Measurements from ENCODE around the gene SLC6A17.

The SLC6A17 gene

DNA sequence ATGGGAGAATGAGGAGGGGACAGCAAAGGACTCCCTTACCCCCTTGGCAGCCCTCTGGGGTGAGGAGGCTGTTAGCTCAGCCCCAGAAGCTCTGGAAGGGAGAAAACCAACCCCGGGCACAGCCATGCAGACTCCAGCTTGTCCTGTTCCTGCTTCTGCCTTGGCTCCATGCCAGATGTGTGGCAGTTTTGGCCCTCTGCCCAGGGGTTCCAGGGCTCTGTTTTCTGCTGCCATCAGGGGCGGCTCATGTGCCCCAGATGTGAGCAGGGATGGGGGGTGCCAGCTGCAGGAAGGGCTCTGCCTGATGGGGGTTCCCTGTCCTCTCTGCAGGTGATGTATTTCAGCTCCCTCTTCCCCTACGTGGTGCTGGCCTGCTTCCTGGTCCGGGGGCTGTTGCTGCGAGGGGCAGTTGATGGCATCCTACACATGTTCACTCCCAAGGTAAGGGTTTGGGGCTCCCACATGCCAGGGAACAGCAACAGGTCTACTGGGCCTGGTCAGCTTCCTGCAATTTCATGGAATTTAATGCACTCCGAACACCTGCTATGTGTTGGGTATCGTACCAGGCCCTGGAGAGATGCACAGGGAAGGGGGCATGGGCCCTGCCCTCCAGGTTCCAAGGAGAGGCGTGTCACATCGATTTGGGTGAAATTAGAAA, 26.1 kb downstream of the SLC6A17 start:
- Histone ChIP-seq H3K79me2 (no peaks in the 10 kb centered on the region), H3K36me3 (ENCODE audit: control insufficient read depth, insufficient read depth, low read length) (no peaks in the 10 kb centered on the region), H3K9me3 (ENCODE audit: control insufficient read depth, low read length) (no peaks in the 10 kb centered on the region), H3K4me2 (ENCODE audit: low read length) (no peak overlapping the region), H3K4me3 (ENCODE audit: low read depth, low read length) (no peak overlapping the region), H3K9ac (no peak overlapping the region), H3K27me3 (ENCODE audit: control insufficient read depth, insufficient read depth, low read length) (no peaks in the 10 kb centered on the region), H3K4me1 (no peaks in the 10 kb centered on the region), H2AFZ (no peak overlapping the region), H3K27ac (no peak overlapping the region)
- TF ChIP-seq, protein P1, sequence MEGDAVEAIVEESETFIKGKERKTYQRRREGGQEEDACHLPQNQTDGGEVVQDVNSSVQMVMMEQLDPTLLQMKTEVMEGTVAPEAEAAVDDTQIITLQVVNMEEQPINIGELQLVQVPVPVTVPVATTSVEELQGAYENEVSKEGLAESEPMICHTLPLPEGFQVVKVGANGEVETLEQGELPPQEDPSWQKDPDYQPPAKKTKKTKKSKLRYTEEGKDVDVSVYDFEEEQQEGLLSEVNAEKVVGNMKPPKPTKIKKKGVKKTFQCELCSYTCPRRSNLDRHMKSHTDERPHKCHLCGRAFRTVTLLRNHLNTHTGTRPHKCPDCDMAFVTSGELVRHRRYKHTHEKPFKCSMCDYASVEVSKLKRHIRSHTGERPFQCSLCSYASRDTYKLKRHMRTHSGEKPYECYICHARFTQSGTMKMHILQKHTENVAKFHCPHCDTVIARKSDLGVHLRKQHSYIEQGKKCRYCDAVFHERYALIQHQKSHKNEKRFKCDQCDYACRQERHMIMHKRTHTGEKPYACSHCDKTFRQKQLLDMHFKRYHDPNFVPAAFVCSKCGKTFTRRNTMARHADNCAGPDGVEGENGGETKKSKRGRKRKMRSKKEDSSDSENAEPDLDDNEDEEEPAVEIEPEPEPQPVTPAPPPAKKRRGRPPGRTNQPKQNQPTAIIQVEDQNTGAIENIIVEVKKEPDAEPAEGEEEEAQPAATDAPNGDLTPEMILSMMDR (IDR thresholded peaks at IDR 0.05) = no peak

DNA sequence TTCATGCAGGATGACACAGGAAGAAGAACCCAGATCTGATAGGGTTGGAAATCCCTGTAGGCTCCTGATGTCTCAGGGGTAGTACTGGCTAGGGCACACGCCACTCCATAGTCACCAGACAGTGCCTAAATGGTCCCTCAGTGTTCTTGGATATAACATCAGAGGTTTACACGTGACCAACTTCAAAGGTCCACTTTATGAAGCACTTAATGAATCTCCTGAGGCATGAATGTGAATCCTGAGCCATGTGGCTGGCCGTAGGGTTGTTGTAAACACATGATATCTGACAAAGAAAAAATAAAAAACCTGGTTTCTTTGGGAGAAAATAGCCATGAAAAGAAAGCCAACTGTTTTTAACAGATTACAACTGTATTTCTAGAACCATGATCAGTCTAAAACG, 27.5 kb downstream of the SLC6A17 start:
- Histone ChIP-seq H3K4me1 (no peaks in the 10 kb centered on the region), H3K36me3 (ENCODE audit: control insufficient read depth, insufficient read depth, low read length) (no peaks in the 10 kb centered on the region), H3K79me2 (no peaks in the 10 kb centered on the region), H3K27me3 (ENCODE audit: control insufficient read depth, insufficient read depth, low read length) (no peaks in the 10 kb centered on the region), H3K9ac (no peak overlapping the region), H3K27ac (no peak overlapping the region), H3K9me3 (ENCODE audit: control insufficient read depth, low read length) (no peaks in the 10 kb centered on the region), H2AFZ (no peak overlapping the region), H3K4me3 (ENCODE audit: low read depth, low read length) (no peak overlapping the region), H3K4me2 (ENCODE audit: low read length) (no peak overlapping the region)
- TF ChIP-seq, protein P1 (IDR thresholded peaks at IDR 0.05) = no peak

DNA sequence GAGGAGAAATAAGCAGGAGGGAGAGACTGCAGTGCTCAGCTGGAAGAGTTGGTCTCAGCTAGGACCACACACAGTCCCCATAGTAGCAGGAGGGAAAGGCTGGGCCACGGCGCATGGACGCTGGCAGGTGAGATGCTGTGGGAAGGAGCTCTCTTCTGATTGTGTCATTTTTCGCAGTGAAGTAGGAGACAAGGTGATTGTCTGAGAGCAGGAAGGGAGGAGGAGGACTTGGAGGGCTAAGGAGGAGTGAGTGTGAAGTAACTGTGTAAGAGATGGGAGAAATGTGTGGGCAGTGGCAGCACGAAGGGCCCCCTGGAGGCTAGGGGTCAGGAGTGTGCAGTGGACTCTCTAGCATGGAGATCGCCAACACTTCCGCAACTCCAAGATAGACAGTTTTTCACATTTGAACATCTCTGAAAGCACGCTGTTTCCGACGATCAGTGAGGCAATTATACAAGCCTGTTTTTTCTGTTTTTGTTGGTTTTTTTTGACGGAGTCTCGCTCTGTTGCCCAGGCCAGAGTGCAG, 33.4 kb downstream of the SLC6A17 start:
- no peaks in the 10 kb centered on the region for H3K4me1 ChIP-seq
- no peak overlapping the region for H3K27ac ChIP-seq
- H2AFZ ChIP-seq = no peak overlapping the region
- no peak overlapping the region for H3K4me2 ChIP-seq (ENCODE audit: low read length)
- no peaks in the 10 kb centered on the region for H3K79me2 ChIP-seq
- no peaks in the 10 kb centered on the region for H3K9me3 ChIP-seq (ENCODE audit: control insufficient read depth, low read length)
- no peaks in the 10 kb centered on the region for H3K27me3 ChIP-seq (ENCODE audit: control insufficient read depth, insufficient read depth, low read length)
- H3K4me3 ChIP-seq (ENCODE audit: low read depth, low read length) = no peak overlapping the region
- TF ChIP-seq, protein P1 (IDR thresholded peaks at IDR 0.05) = no peak
- H3K36me3 ChIP-seq (ENCODE audit: control insufficient read depth, insufficient read depth, low read length) = no peaks in the 10 kb centered on the region
- no peak overlapping the region for H3K9ac ChIP-seq

GRCh38 chr1:110184446-110184845, 34.2 kb downstream of the SLC6A17 start:
- no peaks in the 10 kb centered on the region for H3K79me2 ChIP-seq
- H2AFZ ChIP-seq = no peak overlapping the region
- TF ChIP-seq, protein P1 (IDR thresholded peaks at IDR 0.05) = no peak
- H3K27me3 ChIP-seq (ENCODE audit: control insufficient read depth, insufficient read depth, low read length) = no peaks in the 10 kb centered on the region
- H3K27ac ChIP-seq = no peak overlapping the region
- H3K9ac ChIP-seq = no peak overlapping the region
- H3K9me3 ChIP-seq (ENCODE audit: control insufficient read depth, low read length) = no peaks in the 10 kb centered on the region
- H3K36me3 ChIP-seq (ENCODE audit: control insufficient read depth, insufficient read depth, low read length) = no peaks in the 10 kb centered on the region
- H3K4me2 ChIP-seq (ENCODE audit: low read length) = no peak overlapping the region
- no peaks in the 10 kb centered on the region for H3K4me1 ChIP-seq
- no peak overlapping the region for H3K4me3 ChIP-seq (ENCODE audit: low read depth, low read length)

GRCh38 chr1:110185181-110185580, 34.9 kb downstream of the SLC6A17 start:
- no peak overlapping the region for H3K4me2 ChIP-seq (ENCODE audit: low read length)
- no peak overlapping the region for H3K27ac ChIP-seq
- H3K79me2 ChIP-seq = no peaks in the 10 kb centered on the region
- no peak overlapping the region for H3K9ac ChIP-seq
- no peak overlapping the region for H3K4me3 ChIP-seq (ENCODE audit: low read depth, low read length)
- H2AFZ ChIP-seq = no peak overlapping the region
- TF ChIP-seq, protein P1 (IDR thresholded peaks at IDR 0.05) = no peak
- no peaks in the 10 kb centered on the region for H3K4me1 ChIP-seq
- H3K27me3 ChIP-seq (ENCODE audit: control insufficient read depth, insufficient read depth, low read length) = no peaks in the 10 kb centered on the region
- no peaks in the 10 kb centered on the region for H3K9me3 ChIP-seq (ENCODE audit: control insufficient read depth, low read length)
- H3K36me3 ChIP-seq (ENCODE audit: control insufficient read depth, insufficient read depth, low read length) = no peaks in the 10 kb centered on the region
